Smooth muscle cell of the umbilical artery (primary cell): ENCODE results near the gene DNAAF2. TPM values are rescaled to one million over a fixed set of nuclear protein-coding genes. Genes with fewer than 3 reads are reported as not detected.

Source experiments
- total RNA-seq: library from RNA; depleted of rRNA; stranded (reverse); fragments of >200 nt; gene quantifications from 2 replicates; pipeline ENCODE4 v1.2.3, GENCODE V29; 2014

The DNAAF2 gene, protein sequence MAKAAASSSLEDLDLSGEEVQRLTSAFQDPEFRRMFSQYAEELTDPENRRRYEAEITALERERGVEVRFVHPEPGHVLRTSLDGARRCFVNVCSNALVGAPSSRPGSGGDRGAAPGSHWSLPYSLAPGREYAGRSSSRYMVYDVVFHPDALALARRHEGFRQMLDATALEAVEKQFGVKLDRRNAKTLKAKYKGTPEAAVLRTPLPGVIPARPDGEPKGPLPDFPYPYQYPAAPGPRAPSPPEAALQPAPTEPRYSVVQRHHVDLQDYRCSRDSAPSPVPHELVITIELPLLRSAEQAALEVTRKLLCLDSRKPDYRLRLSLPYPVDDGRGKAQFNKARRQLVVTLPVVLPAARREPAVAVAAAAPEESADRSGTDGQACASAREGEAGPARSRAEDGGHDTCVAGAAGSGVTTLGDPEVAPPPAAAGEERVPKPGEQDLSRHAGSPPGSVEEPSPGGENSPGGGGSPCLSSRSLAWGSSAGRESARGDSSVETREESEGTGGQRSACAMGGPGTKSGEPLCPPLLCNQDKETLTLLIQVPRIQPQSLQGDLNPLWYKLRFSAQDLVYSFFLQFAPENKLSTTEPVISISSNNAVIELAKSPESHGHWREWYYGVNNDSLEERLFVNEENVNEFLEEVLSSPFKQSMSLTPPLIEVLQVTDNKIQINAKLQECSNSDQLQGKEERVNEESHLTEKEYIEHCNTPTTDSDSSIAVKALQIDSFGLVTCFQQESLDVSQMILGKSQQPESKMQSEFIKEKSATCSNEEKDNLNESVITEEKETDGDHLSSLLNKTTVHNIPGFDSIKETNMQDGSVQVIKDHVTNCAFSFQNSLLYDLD
- total RNA-seq = 7.1 and 10.4 TPM in 2 replicates

GRCh38 chr14:49634547-49635334 lies at the start of gene DNAAF2:
Gene DNAAF2 (minus strand): TSS chr14:49635244. CDS start chr14:49635149, 95 bp downstream.

GRCh38 chr14:49620182-49621113 lies 14.6 kb downstream of the DNAAF2 start, which contains the start of the genes MGAT2 and RPL36AL:
Gene MGAT2 (plus strand): TSS chr14:49620799. CDS start chr14:49621269, 470 bp downstream.
Gene RPL36AL (minus strand): TSS chr14:49620626. CDS start chr14:49619104, 1,522 bp downstream.

DNA sequence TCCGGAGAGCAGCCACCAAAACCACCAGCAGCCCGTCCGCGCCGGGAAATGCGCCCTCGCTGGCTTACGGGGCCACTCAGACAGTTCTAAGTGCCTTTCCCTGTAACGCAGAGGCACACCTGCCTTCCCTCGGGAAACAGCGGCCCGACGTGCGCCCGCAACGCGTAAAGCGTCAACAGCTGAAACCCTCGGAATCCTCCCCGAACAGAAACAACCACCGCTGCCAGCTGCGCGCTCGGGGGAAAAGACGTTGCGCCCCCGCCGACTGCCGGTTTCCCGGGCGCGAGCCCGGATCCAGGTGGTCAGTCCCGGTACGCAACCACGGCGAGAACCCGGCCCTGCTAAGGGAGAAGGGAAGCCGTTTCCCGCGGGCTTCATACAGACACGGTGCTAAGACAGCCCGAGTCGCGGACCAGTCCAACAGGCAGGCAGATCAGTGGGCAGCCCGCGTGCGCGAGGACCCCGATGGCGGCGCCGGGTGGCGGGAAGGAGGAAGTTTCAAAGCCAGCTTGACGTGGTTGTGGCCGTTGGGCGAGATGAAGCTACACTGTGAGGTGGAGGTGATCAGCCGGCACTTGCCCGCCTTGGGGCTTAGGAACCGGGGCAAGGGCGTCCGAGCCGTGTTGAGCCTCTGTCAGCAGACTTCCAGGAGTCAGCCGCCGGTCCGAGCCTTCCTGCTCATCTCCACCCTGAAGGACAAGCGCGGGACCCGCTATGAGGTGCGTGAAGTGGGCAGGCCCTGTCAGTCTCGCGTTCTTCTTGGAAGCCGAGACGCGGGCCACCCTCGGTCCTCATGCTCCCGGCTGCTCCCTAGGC lies 36.4 kb downstream of the DNAAF2 start, which contains the start of gene LRR1:
Gene LRR1, plus strand, starts transcription at position 456 of the 816 bp plus-strand sequence. Its CDS starts 81 bp downstream, at position 537.

DNA sequence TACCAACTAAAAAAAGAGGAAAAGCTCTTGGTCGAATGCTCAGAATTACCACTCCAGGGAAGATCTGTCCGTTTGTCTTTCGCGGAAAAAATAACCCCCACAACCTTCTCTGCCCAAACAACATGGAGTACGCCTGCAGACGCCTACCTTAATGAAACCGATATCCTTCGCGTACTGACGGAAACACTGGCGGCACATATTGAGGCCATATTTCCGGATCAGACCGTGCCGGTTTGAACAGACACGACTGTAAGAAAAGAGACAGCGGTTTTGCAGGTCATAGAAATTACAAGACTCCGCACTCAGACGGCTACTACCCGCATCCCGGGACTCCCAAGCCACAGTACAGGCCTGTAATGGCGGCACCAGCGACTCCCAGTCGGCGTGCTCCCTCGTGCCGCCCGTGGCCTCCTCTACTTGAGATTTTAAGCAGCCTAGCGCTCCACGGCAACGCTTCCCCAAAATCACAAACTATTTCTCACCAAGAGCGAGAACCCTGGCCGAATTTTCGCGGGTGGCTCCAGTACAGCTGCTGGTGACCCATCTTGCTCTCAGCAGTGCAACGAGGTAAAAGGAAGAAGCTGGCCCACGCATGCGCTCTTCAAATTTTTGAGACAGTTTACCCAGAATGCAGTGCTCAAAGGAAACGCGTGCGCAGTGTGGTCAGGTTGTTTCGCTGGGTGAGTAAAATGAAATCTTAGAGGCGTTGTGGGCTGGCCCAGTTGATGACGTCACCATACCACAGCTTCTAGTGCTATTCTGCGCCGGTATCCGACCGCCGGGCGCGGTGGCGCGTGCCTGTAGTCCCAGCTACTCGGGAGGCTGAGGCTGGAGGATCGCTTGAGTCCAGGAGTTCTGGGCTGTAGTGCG lies 49.0 kb downstream of the DNAAF2 start, which contains the start of gene RPS29:
Gene RPS29, minus strand, starts transcription at position 578 of the 870 bp plus-strand sequence. Its CDS starts 34 bp downstream, at position 544.

Other genes with a start within 250 kb of the DNAAF2 start
- 452 and 2,106 TPM in 2 replicates for gene RPS29, start 48.9 kb downstream of the DNAAF2 start, total RNA-seq
- 9.5 and 13.4 TPM in 2 replicates for gene LRR1, start 36.3 kb downstream of the DNAAF2 start, total RNA-seq
- 187 and 212 TPM in 2 replicates for gene RPL36AL, start 14.6 kb downstream of the DNAAF2 start, total RNA-seq
- 101 and 102 TPM in 2 replicates for gene MGAT2, start 14.4 kb downstream of the DNAAF2 start, total RNA-seq
- gene POLE2, start 53.0 kb upstream of the DNAAF2 start, total RNA-seq = 2.4 and 7.8 TPM in 2 replicates
- 2.0 and 3.6 TPM in 2 replicates for gene KLHDC1, start 57.9 kb upstream of the DNAAF2 start, total RNA-seq
- gene KLHDC2, start 132.9 kb upstream of the DNAAF2 start, total RNA-seq = 49.5 and 76.0 TPM in 2 replicates
- gene NEMF, start 217.5 kb upstream of the DNAAF2 start, total RNA-seq = 67.4 and 86.0 TPM in 2 replicates